ENCODE measurements around the gene ARMC8.

DNA sequence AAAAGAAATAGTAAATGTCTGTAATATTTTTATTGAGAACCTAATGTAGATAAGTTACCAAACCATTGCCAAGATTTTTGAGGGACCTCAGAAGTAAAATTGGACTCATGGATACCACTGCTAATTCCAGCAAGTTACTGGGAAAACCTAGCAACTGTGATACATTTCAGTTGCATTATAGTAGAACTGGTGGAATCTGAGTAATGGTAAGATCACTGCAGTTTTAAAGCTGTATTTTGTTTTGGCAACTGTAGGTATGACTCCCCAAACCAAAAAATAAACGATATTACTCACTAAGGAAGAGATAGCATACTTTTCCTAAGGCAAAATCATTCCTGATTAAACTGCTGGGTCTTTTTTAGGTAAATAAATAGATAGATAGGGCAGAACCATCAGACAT lies 54.0 kb downstream of the ARMC8 start:
- TF ChIP-seq, protein P1, sequence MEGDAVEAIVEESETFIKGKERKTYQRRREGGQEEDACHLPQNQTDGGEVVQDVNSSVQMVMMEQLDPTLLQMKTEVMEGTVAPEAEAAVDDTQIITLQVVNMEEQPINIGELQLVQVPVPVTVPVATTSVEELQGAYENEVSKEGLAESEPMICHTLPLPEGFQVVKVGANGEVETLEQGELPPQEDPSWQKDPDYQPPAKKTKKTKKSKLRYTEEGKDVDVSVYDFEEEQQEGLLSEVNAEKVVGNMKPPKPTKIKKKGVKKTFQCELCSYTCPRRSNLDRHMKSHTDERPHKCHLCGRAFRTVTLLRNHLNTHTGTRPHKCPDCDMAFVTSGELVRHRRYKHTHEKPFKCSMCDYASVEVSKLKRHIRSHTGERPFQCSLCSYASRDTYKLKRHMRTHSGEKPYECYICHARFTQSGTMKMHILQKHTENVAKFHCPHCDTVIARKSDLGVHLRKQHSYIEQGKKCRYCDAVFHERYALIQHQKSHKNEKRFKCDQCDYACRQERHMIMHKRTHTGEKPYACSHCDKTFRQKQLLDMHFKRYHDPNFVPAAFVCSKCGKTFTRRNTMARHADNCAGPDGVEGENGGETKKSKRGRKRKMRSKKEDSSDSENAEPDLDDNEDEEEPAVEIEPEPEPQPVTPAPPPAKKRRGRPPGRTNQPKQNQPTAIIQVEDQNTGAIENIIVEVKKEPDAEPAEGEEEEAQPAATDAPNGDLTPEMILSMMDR (conservative IDR thresholded peaks at IDR 0.05): no peak
- no peak for TF ChIP-seq EZH2 (IDR thresholded peaks at IDR 0.05; ENCODE audit: low read depth)

Measured in PC-9 (cell line).